Activated CD8-positive, alpha-beta T cell treated with anti-CD3 and anti-CD28 coated beads for 36 hours (primary cell): ENCODE measurements around the gene GNB1L. TPM values are rescaled to one million over a fixed set of nuclear protein-coding genes. Genes with fewer than 3 reads are reported as not detected.

Source experiments
- ATAC-seq: fragments of 200-7000 bp; cut with Tn5 transposase; one replicate; pipeline ENCODE4 v1.10.0; 2021; ENCODE audit warnings: mild to moderate bottlenecking, moderate library complexity
- CTCF ChIA-PET: fragments of 350-600 bp; sonication (Branson Sonifier 250); formaldehyde crosslinking; loops from one replicate; lab custom pipeline; 2021; ENCODE audit warnings: antibody characterized with exemption; lab: Charles Lee
- POLR2A ChIA-PET: fragments of 350-600 bp; sonication (Branson Sonifier 250); formaldehyde crosslinking; loops from one replicate; lab custom pipeline; 2021; ENCODE audit warnings: antibody characterized with exemption; lab: Charles Lee
- DNase-seq: peaks from one replicate; pipeline ENCODE4 v3.0.0-alpha.2; 2020
- H3K27ac Mint-ChIP-seq: one replicate; pipeline ENCODE4 v1.8.0; 2021; ENCODE audit warnings: mild to moderate bottlenecking, mixed read lengths
- H3K27me3 Mint-ChIP-seq: one replicate; pipeline ENCODE4 v1.8.0; 2021; ENCODE audit warnings: mixed read lengths
- H3K36me3 Mint-ChIP-seq: one replicate; pipeline ENCODE4 v1.8.0; 2021; ENCODE audit warnings: low read depth, mixed read lengths
- H3K4me1 Mint-ChIP-seq: one replicate; pipeline ENCODE4 v1.8.0; 2021; ENCODE audit warnings: low read depth, mixed read lengths
- H3K4me3 Mint-ChIP-seq: one replicate; pipeline ENCODE4 v1.8.0; 2021; ENCODE audit warnings: mild to moderate bottlenecking, moderate library complexity, mixed read lengths
- H3K9me3 Mint-ChIP-seq: one replicate; pipeline ENCODE4 v1.8.0; 2021; ENCODE audit warnings: mixed read lengths
- intact Hi-C: fragments of 100-400 bp; cut with micrococcal nuclease; formaldehyde crosslinking; loops from one replicate; pipeline ENCODE4 v1.10.0; 2022
- total RNA-seq, 2 experiments: library from RNA; stranded (reverse); gene quantifications; one replicate each; pipeline ENCODE4 v1.2.3, GENCODE V29; 2021
- TF ChIP-seq, protein P1 (sequence below): fragments of 200-600 bp; IDR thresholded peaks from one replicate; pipeline ENCODE4 v1.8.0; 2022; ENCODE audit warnings: antibody characterized with exemption, mild to moderate bottlenecking

GNB1L gene
- total RNA-seq, 2 experiments from 2014 or later = 16.2 to 17.4 TPM

DNA sequence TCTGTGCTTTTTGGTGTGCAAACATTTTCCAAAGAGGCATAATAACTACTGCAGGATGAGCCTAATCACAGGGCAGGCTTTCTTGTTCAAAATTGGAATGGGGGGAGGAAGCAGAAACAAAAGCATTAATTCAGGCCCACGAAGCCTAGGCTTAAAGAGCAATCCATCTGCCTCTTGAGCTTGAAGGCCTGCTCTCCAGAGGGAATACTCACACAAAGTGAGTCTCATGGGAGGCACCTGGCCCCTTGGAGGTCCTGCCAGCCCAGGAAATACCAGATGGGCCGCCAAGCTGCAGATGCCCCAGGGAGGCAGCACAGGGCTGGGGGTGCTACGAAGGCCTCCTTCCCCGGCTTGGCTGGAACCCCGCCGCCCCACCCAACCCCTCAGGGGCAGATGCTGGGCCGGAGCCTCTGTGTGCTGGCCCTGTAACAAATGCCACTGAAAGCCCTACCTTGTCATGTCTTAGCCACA is 47.6 kb upstream of the GNB1L start:
- no peaks in the 10 kb centered on the region for H3K9me3 Mint-ChIP-seq
- DNase-seq (no peak), ATAC-seq (no peak)
- intact Hi-C loops = no loop called here
- no peaks in the 10 kb centered on the region for H3K36me3 Mint-ChIP-seq
- H3K4me1 Mint-ChIP-seq = peaks cover 2% of the 10 kb centered on the region
- POLR2A ChIA-PET = interaction anchor here (0.6 to 1.0 kb wide), 3 partner anchors 10 to 39 kb away, joined by 3 read pairs; partner anchors contain the start of genes COMT and TXNRD2
- no peak overlapping the region for H3K27ac Mint-ChIP-seq
- CTCF ChIA-PET = interaction anchor here (1.5 to 2.9 kb wide), 3 partner anchors 8 to 171 kb away, joined by 3 to 18 read pairs (median 14); no protein-coding TSS in a partner anchor
- no peaks in the 10 kb centered on the region for H3K27me3 Mint-ChIP-seq
- no peak overlapping the region for H3K4me3 Mint-ChIP-seq
- TF ChIP-seq, protein P1, sequence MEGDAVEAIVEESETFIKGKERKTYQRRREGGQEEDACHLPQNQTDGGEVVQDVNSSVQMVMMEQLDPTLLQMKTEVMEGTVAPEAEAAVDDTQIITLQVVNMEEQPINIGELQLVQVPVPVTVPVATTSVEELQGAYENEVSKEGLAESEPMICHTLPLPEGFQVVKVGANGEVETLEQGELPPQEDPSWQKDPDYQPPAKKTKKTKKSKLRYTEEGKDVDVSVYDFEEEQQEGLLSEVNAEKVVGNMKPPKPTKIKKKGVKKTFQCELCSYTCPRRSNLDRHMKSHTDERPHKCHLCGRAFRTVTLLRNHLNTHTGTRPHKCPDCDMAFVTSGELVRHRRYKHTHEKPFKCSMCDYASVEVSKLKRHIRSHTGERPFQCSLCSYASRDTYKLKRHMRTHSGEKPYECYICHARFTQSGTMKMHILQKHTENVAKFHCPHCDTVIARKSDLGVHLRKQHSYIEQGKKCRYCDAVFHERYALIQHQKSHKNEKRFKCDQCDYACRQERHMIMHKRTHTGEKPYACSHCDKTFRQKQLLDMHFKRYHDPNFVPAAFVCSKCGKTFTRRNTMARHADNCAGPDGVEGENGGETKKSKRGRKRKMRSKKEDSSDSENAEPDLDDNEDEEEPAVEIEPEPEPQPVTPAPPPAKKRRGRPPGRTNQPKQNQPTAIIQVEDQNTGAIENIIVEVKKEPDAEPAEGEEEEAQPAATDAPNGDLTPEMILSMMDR = no peak

DNA sequence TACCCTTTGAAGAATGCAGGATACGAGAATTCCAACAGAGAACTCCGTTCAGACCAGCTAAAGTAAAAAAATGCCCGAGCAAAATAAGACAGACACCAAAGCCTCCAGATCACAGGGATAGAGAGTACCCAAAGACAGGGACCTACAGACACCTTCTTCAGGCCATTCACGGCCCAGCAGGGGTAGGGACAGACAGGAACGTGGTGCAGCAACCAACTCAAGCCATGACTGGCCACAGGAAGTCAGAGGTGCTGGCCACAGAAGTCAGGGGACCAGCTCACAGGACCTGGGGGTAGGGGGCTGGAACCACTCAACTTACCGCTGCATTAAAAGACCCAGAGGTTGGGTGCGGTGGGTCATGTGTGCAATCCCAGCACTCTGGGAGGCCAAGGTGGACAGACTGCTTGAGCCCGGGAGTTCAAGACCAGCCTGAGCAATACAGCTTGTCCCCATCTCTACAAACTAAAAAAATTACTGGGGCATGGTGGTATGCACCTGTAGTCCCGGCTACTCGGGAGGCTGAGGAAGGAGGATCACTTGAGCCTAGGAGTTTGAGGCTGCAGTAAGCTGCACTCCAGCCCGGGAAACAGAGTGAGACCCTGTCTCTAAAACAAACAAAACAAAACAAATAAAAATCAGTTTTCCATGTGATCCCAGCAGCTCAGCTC is 47.0 kb upstream of the GNB1L start:
- Mint-ChIP-seq H3K4me3 (no peak overlapping the region), H3K27ac (no peak overlapping the region), H3K4me1 (peaks cover 8% of the 10 kb centered on the region), H3K27me3 (no peaks in the 10 kb centered on the region), H3K36me3 (no peaks in the 10 kb centered on the region), H3K9me3 (no peaks in the 10 kb centered on the region)
- ATAC-seq (no peak), DNase-seq (no peak)
- intact Hi-C loops = no loop called here
- TF ChIP-seq, protein P1 = no peak
- ChIA-PET POLR2A (interaction anchor here (0.9 to 1.4 kb wide), 2 partner anchors 17 to 53 kb away, joined by 3 to 4 read pairs; no protein-coding TSS in a partner anchor), CTCF (interaction anchor here (1.2 to 2.9 kb wide), 4 partner anchors 9 to 171 kb away, joined by 3 to 18 read pairs (median 8); no protein-coding TSS in a partner anchor)

DNA sequence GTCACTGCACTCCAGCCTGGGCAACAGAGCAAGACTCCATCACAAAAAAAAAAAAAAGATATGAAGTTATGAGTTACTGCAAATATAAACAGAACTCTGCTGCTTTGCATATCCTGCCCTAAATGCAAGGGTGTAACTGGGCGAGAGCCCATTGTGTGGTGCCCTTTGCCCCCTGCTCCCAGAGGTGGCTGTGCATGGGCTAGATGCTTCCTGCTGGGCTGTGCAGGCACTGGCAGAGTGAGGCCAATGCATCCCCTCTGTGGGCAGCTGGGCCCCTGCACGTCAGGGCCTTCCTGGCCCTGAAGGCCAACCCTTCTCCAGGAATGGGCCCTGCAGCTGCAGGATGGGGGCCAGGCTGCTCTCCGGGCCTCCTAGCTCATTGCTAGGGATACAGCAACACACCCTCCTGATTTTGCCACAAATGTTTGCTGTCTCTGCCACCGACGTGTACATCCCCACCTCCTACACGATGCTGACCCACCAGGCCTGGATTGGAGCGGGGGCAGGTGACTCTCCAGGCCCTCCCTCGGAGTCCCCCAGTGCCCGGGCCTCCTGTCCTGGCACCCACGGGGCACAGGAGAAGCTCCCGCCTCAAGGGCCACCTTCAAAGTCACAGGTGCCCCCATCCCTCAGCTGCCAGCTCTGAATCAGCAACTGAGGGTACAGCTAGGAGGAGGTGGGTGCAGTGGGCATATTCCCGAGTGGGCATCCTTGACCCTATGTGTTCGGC is 46.2 kb upstream of the GNB1L start:
- peaks cover 16% of the 10 kb centered on the region for H3K4me1 Mint-ChIP-seq
- intact Hi-C loops = no loop called here
- H3K4me3 Mint-ChIP-seq = no peak overlapping the region
- no peaks in the 10 kb centered on the region for H3K9me3 Mint-ChIP-seq
- TF ChIP-seq, protein P1 = no peak
- CTCF ChIA-PET = interaction anchor here (1.2 to 2.9 kb wide), 4 partner anchors 9 to 170 kb away, joined by 3 to 18 read pairs (median 9); no protein-coding TSS in a partner anchor
- POLR2A ChIA-PET = interaction anchor here (1.4 kb wide), 1 partner anchor 53 kb away, joined by 4 read pairs; no protein-coding TSS in a partner anchor
- ATAC-seq = no peak
- H3K36me3 Mint-ChIP-seq = no peaks in the 10 kb centered on the region
- no peak for DNase-seq
- H3K27me3 Mint-ChIP-seq = no peaks in the 10 kb centered on the region
- H3K27ac Mint-ChIP-seq = no peak overlapping the region

DNA sequence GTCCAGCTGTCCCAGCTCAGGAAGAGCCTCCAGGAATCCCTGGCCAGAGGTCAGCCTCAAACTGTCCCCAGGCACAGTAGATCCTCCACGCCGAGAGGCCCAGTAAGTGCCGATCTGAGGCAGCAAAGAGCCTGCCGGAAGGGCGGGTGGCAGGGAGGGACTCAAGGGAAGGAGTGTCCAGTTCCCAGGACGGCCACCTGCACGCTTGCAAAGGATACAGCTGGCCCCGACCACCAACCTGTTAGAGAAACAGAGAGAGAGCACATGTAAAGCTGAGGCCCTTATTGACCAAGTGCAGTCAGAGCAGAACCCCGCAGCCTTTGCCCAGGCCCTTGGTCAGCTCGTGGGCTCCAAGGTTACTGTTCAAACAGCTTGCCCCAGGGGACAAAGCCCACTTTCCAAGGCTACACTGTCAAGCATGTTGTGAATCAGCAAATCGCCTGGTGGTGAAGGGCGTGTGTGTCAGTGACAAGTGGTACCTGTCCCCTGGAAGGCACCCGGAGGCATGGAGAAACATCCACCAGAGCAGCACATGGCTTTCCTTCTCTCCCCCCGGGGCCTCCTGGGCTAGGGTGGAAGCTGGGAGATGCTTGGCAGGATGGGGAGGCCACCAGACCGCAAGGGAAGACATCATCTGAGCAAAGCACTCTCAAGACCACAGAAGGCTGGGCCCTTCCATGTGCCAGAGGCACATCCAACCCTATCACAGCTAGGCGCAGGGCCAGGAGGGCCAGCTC is 44.3 kb upstream of the GNB1L start:
- DNase-seq (no peak), ATAC-seq (no peak)
- Mint-ChIP-seq H3K36me3 (peaks cover 9% of the 10 kb centered on the region), H3K27ac (no peak overlapping the region), H3K4me3 (no peak overlapping the region), H3K27me3 (no peaks in the 10 kb centered on the region), H3K4me1 (peaks cover 29% of the 10 kb centered on the region), H3K9me3 (no peaks in the 10 kb centered on the region)
- CTCF ChIA-PET = interaction anchor here (2.9 to 4.3 kb wide), 2 partner anchors 11 to 169 kb away, joined by 14 to 21 read pairs; no protein-coding TSS in a partner anchor
- intact Hi-C loops = no loop called here
- POLR2A ChIA-PET = interaction anchor here (0.7 kb wide), 1 partner anchor 43 kb away, joined by 3 read pairs; no protein-coding TSS in a partner anchor
- TF ChIP-seq, protein P1 = no peak
